Osteoblast (primary cell): ENCODE results near the gene PELO. TPM values are rescaled to one million over a fixed set of nuclear protein-coding genes. Genes with fewer than 3 reads are reported as not detected.
A peak's percentile ranks its signal among the peaks of the same experiment; 100 is the strongest.

Experiments used
- DNase-seq: peaks from one replicate; pipeline ENCODE4 v3.0.0; 2011; ENCODE audit warnings: low spot score, mixed read lengths; ENCODE audit not compliant: insufficient read length; ENCODE audit errors: missing footprints
- H2AFZ ChIP-seq: 2 replicates; pipeline ENCODE4 v1.6.0; 2011; ENCODE audit warnings: mild to moderate bottlenecking, low read length
- H3K27ac ChIP-seq: 2 replicates; pipeline ENCODE4 v1.5.1; 2011; ENCODE audit warnings: mild to moderate bottlenecking, low read depth, low read length, moderate library complexity
- H3K27me3 ChIP-seq: 2 replicates; pipeline ENCODE4 v1.6.0; 2012; ENCODE audit warnings: mild to moderate bottlenecking, control low read depth, inconsistent platforms, low read length, moderate library complexity; ENCODE audit not compliant: insufficient read depth
- H3K36me3 ChIP-seq: 2 replicates; pipeline ENCODE4 v1.5.1; 2011; ENCODE audit warnings: mild to moderate bottlenecking, low read length, control low read depth, moderate library complexity; ENCODE audit not compliant: insufficient read depth
- H3K4me1 ChIP-seq: 2 replicates; pipeline ENCODE4 v1.5.1; 2011; ENCODE audit warnings: mild to moderate bottlenecking, low read length, control low read depth, moderate library complexity; ENCODE audit not compliant: insufficient read depth
- H3K4me2 ChIP-seq: 2 replicates; pipeline ENCODE4 v1.6.0; 2011; ENCODE audit warnings: mild to moderate bottlenecking, low read length; ENCODE audit not compliant: insufficient read depth
- H3K4me3 ChIP-seq: fragments of 200-600 bp; sonication (generic); 3 replicates; pipeline ENCODE4 v1.5.1; 2012; ENCODE audit warnings: mild to moderate bottlenecking, low read length, inconsistent platforms; ENCODE audit not compliant: insufficient read depth
- H3K79me2 ChIP-seq: 2 replicates; pipeline ENCODE4 v1.6.0; 2012; ENCODE audit warnings: mild to moderate bottlenecking, low read length, control low read depth, inconsistent platforms; ENCODE audit not compliant: insufficient read depth
- H3K9me3 ChIP-seq: 2 replicates; pipeline ENCODE4 v1.5.1; 2011; ENCODE audit warnings: low read depth, low read length, control low read depth
- H4K20me1 ChIP-seq: 2 replicates; pipeline ENCODE4 v1.6.0; 2012; ENCODE audit warnings: mild to moderate bottlenecking, low read length, control low read depth; ENCODE audit not compliant: insufficient read depth
- CTCF ChIP-seq: IDR thresholded peaks from 2 replicates; pipeline ENCODE4 v1.5.1; 2011; ENCODE audit warnings: mild to moderate bottlenecking, low read depth, low read length, moderate library complexity; ENCODE audit errors: extremely low read depth
- total RNA-seq: library from RNA; depleted of rRNA; stranded (reverse); fragments of >200 nt; gene quantifications from 2 replicates; pipeline ENCODE4 v1.2.3, GENCODE V29; 2012

PELO gene
- total RNA-seq, 1 donor = 21.4 TPM

GRCh38 chr5:52799358-52799982 is 11.8 kb downstream of the PELO start:
- H2AFZ ChIP-seq = peak overlapping the region; percentile 81
- H3K36me3 ChIP-seq = peaks cover 24% of the 10 kb centered on the region
- peak overlapping the region; percentile 99 for H3K27ac ChIP-seq
- TF ChIP-seq CTCF = no peak
- peaks cover 32% of the 10 kb centered on the region for H4K20me1 ChIP-seq
- peak overlapping the region; percentile 97 for H3K4me2 ChIP-seq
- peak overlapping the region; percentile 92 for H3K4me3 ChIP-seq
- peaks cover 56% of the 10 kb centered on the region for H3K79me2 ChIP-seq
- DNase-seq = no peak
- H3K4me1 ChIP-seq = peaks cover 32% of the 10 kb centered on the region
- no peaks in the 10 kb centered on the region for H3K27me3 ChIP-seq
- H3K9me3 ChIP-seq = no peaks in the 10 kb centered on the region

GRCh38 chr5:52799983-52800393 is 12.3 kb downstream of the PELO start:
- H3K79me2 ChIP-seq = peaks cover 61% of the 10 kb centered on the region
- H3K36me3 ChIP-seq = peaks cover 25% of the 10 kb centered on the region
- H3K4me1 ChIP-seq = peaks cover 35% of the 10 kb centered on the region
- H3K4me2 ChIP-seq = peak overlapping the region; percentile 97
- no peak for TF ChIP-seq CTCF
- H4K20me1 ChIP-seq = peaks cover 37% of the 10 kb centered on the region
- no peaks in the 10 kb centered on the region for H3K27me3 ChIP-seq
- H3K9me3 ChIP-seq = no peaks in the 10 kb centered on the region
- peak overlapping the region; percentile 92 for H3K4me3 ChIP-seq
- peak overlapping the region; percentile 81 for H2AFZ ChIP-seq
- peak overlapping the region; percentile 99 for H3K27ac ChIP-seq
- DNase-seq = peak; percentile 90

- H4K20me1 ChIP-seq = peaks cover 41% of the 10 kb centered on the region
- H3K27me3 ChIP-seq = no peaks in the 10 kb centered on the region
- no peaks in the 10 kb centered on the region for H3K9me3 ChIP-seq
- DNase-seq = peak; percentile 82
- peak overlapping the region; percentile 92 for H3K4me3 ChIP-seq
- peak overlapping the region; percentile 97 for H3K4me2 ChIP-seq
- H2AFZ ChIP-seq = peak overlapping the region; percentile 81
- peaks cover 35% of the 10 kb centered on the region for H3K4me1 ChIP-seq
- no peak for TF ChIP-seq CTCF
- peaks cover 25% of the 10 kb centered on the region for H3K36me3 ChIP-seq
- H3K27ac ChIP-seq = peak overlapping the region; percentile 99
- H3K79me2 ChIP-seq = peaks cover 65% of the 10 kb centered on the region
These were observed 12.9 kb downstream of the PELO start for GRCh38 chr5:52800394-52801213.

GRCh38 chr5:52801329-52801728 is 13.6 kb downstream of the PELO start:
- no peaks in the 10 kb centered on the region for H3K27me3 ChIP-seq
- DNase-seq = no peak
- H3K4me2 ChIP-seq = peak overlapping the region; percentile 97
- peak overlapping the region; percentile 99 for H3K27ac ChIP-seq
- H3K4me1 ChIP-seq = peaks cover 35% of the 10 kb centered on the region
- H3K79me2 ChIP-seq = peaks cover 67% of the 10 kb centered on the region
- H2AFZ ChIP-seq = no peak overlapping the region
- H4K20me1 ChIP-seq = peaks cover 41% of the 10 kb centered on the region
- H3K36me3 ChIP-seq = peaks cover 25% of the 10 kb centered on the region
- no peaks in the 10 kb centered on the region for H3K9me3 ChIP-seq
- peak overlapping the region; percentile 92 for H3K4me3 ChIP-seq
- no peak for TF ChIP-seq CTCF
